Lower leg skin (tissue), 3 donors: ENCODE results near the gene TNFRSF1A.

Experiments used
- POLR2A ChIP-seq, 2 donors: fragments of 450-650 bp; IDR thresholded peaks; one replicate each; pipeline ENCODE4 v1.6.1; 2016 to 2017; ENCODE audit warnings: antibody characterized with exemption in 2 of 2, mild to moderate bottlenecking in 1 of 2, moderate library complexity in 1 of 2
- TF ChIP-seq, protein P1 (sequence below), 3 donors: fragments of 450-650 bp; IDR thresholded peaks; one replicate each; pipeline ENCODE4 v1.5.1; 2016; ENCODE audit warnings: antibody characterized with exemption in 3 of 3, mild to moderate bottlenecking in 3 of 3, moderate library complexity in 2 of 3

DNA sequence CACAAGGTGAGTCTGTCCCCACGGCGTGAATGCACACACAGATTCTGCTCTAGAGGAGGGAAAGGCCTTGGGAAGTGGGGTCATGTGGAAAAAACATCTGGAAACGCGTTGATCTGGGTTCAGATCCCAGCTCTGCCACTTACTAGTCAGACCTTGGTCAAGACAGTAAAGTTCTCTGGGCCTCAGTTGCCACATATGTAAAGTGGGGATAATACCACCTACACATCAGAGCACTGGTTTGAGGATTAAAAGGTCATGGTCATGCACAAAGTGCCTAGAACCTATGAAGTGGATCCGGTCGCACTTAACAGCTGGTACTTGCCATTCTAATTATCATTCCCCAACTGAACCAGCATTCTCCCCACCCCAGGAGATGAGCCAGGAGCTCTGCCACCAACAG is 26.7 kb downstream of the TNFRSF1A start:
- TF ChIP-seq, protein P1, sequence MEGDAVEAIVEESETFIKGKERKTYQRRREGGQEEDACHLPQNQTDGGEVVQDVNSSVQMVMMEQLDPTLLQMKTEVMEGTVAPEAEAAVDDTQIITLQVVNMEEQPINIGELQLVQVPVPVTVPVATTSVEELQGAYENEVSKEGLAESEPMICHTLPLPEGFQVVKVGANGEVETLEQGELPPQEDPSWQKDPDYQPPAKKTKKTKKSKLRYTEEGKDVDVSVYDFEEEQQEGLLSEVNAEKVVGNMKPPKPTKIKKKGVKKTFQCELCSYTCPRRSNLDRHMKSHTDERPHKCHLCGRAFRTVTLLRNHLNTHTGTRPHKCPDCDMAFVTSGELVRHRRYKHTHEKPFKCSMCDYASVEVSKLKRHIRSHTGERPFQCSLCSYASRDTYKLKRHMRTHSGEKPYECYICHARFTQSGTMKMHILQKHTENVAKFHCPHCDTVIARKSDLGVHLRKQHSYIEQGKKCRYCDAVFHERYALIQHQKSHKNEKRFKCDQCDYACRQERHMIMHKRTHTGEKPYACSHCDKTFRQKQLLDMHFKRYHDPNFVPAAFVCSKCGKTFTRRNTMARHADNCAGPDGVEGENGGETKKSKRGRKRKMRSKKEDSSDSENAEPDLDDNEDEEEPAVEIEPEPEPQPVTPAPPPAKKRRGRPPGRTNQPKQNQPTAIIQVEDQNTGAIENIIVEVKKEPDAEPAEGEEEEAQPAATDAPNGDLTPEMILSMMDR (IDR thresholded peaks at IDR 0.05) = no peak
- TF ChIP-seq POLR2A (IDR thresholded peaks at IDR 0.05) = no peak
